ENCODE data around the gene C5orf15. TPM values are rescaled to one million over a fixed set of nuclear protein-coding genes. Genes with fewer than 3 reads are reported as not detected.
"Not testable (repeated sequence)": the region's sequence is repeated elsewhere in the genome, so short reads cannot be mapped to it uniquely, and the experiment has no call there.

C5orf15 gene
- total RNA-seq, 4 donors from 2014 or later, result 12.4 to 92.6 (median 36.2) TPM

DNA sequence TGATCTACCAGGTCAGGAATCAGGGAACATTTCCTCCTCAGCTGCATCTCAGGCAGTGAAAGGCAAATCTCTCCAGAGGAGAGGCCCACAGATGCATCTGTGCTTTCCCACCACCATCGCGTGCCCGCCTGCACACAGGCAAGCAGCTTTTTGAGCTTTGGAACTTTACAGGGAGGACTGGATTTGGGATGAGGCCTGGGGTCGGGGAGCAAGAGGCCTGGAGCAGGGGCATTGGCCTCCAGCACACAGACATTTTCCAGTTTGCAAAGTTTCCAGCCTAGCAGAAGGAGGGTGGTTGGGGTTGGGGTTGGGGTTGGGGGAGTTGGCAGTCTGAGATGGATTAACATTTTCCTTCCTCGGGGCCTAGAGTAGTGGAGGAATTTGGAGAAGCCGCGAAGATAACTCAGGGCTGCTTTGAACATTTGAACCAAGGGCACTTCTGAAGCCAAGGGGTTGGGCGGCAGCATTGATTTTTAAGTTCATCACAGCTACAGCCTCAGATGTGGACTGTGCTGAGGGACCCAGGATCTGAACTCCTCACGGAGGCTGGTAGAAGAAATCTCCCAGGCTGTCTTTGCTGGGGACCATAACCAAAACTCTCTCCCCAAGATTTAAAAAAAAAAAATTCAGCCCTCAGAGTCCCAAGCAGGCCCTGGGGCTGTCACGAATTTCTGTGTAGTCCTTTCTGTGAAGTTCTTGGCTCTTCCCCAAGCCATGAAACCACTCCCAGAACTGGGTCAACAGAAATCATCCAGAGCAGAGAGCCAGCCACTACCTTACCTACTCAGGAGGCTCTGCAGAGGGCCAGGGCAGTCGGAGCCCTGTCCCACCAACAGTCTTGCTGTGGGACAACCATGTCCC is 25.6 kb downstream of the C5orf15 start:
- Histone ChIP-seq H3K27ac (no peak overlapping the region), H3K4me3 (no peak overlapping the region), H3K9me3 (no peaks in the 10 kb centered on the region), H3K4me1 (peaks cover 0 to 20% (median 0%) of the 10 kb centered on the region in 4 donors), H3K36me3 (no peaks in the 10 kb centered on the region), H3K27me3 (no peaks in the 10 kb centered on the region)
- DNase-seq, result no peak
- no peak for TF ChIP-seq POLR2A (IDR thresholded peaks at IDR 0.05)
- TF ChIP-seq, protein P1, sequence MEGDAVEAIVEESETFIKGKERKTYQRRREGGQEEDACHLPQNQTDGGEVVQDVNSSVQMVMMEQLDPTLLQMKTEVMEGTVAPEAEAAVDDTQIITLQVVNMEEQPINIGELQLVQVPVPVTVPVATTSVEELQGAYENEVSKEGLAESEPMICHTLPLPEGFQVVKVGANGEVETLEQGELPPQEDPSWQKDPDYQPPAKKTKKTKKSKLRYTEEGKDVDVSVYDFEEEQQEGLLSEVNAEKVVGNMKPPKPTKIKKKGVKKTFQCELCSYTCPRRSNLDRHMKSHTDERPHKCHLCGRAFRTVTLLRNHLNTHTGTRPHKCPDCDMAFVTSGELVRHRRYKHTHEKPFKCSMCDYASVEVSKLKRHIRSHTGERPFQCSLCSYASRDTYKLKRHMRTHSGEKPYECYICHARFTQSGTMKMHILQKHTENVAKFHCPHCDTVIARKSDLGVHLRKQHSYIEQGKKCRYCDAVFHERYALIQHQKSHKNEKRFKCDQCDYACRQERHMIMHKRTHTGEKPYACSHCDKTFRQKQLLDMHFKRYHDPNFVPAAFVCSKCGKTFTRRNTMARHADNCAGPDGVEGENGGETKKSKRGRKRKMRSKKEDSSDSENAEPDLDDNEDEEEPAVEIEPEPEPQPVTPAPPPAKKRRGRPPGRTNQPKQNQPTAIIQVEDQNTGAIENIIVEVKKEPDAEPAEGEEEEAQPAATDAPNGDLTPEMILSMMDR (IDR thresholded peaks at IDR 0.05), result no peak

DNA sequence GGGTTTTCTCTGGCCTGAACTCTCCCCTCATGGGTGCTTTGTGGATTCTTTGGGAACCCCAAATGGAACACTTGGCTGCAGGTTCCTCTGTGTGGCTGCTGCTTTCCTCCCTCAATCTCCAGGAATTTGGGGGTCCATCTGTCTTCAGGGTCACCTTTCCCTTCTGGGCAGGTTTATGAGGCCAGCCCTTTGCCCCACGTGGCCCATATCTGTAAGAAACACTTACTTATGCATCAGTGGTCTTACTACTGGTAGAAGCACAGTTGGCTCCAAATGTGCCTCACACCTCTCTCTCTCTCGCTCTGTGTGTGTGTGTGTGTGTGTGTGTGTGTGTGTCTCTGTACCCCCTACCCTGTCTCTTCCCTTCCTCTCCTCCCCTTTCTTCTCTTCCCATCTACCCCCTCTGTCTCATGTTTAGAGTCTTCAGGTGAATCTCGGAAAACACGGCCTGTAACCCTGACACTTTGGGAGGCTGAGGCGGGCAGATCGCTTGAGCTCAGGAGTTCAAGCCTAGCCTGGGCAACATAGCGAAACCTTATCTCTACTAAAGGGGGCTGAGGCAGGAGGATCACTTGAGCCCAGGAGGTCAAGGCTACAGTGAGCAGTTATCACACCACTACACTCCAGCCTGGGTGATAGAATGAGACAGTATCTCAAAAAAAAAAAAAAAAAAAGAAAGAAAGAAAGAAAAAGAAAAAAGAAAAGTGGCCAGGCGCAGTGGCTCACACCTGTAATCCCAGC is 26.8 kb downstream of the C5orf15 start:
- H3K27me3 ChIP-seq, result no peaks in the 10 kb centered on the region
- peak in 1 of 3 donors; percentile 6 for DNase-seq
- TF ChIP-seq, protein P1 (IDR thresholded peaks at IDR 0.05), result no peak
- no peak for TF ChIP-seq POLR2A (IDR thresholded peaks at IDR 0.05)

DNA sequence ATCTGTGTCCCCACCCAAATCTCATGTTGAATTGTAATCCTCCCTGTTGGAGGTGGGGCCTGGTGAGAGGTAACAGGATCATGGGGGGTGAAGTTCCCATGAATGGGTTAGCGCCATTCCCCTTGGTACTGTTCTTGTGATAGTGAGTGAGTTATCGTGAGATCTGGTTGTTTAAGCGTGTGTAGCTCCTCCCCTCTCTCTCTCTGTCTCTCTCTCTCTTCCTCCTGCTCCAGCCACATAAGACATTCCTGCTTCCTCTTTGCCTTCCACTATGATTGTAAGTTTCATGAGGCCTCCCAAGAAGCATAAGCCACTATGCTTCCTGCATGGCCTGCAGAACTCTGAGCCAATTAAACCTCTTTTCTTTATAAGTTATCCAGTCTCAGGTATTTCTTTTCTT is 28.8 kb downstream of the C5orf15 start:
- H3K27ac ChIP-seq, result no peak overlapping the region
- peaks cover 0 to 23% (median 2%) of the 10 kb centered on the region in 4 donors for H3K4me1 ChIP-seq
- TF ChIP-seq POLR2A (IDR thresholded peaks at IDR 0.05), result no peak
- TF ChIP-seq, protein P1 (IDR thresholded peaks at IDR 0.05), result no peak

More for the DNA sequence above, 26.8 kb downstream of the C5orf15 start:
- Histone ChIP-seq H3K4me1 (peaks cover 0 to 23% (median 0%) of the 10 kb centered on the region in 4 donors), H3K36me3 (no peaks in the 10 kb centered on the region), H3K4me3 (no peak overlapping the region), H3K9me3 (no peaks in the 10 kb centered on the region), H3K27ac (no peak overlapping the region)

DNA sequence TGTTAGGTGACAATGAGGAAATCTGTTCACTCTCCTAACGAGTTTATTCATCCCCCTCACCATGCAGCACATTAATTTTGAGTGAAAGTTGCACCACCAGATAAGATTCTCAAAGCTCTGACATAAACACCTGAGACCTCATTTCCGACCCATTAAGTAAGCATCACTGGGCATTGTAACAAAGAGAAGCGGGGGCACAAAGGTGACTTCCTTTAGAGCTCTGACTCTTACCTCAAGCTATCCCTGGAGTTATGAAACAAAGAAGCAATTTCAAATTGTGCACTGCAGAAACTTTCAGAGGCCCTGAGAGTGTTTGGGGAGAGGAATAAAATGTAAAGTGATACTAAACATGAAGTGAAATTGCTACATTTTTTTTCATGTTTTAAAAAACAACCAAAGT is 29.5 kb downstream of the C5orf15 start:
- Histone ChIP-seq H3K36me3 (no peaks in the 10 kb centered on the region), H3K27ac (peak overlapping the region in 1 of 4 donors; percentile 2), H3K4me3 (no peak overlapping the region), H3K9me3 (no peaks in the 10 kb centered on the region), H3K4me1 (peaks cover 0 to 19% (median 4%) of the 10 kb centered on the region in 4 donors), H3K27me3 (no peaks in the 10 kb centered on the region)
- no peak for TF ChIP-seq POLR2A (IDR thresholded peaks at IDR 0.05)
- TF ChIP-seq, protein P1 (IDR thresholded peaks at IDR 0.05), result no peak
- no peak for DNase-seq

More for the DNA sequence above, 28.8 kb downstream of the C5orf15 start:
- Histone ChIP-seq H3K9me3 (no peaks in the 10 kb centered on the region), H3K4me3 (no peak overlapping the region), H3K27me3 (no peaks in the 10 kb centered on the region), H3K36me3 (no peaks in the 10 kb centered on the region)
- no peak for DNase-seq

DNA sequence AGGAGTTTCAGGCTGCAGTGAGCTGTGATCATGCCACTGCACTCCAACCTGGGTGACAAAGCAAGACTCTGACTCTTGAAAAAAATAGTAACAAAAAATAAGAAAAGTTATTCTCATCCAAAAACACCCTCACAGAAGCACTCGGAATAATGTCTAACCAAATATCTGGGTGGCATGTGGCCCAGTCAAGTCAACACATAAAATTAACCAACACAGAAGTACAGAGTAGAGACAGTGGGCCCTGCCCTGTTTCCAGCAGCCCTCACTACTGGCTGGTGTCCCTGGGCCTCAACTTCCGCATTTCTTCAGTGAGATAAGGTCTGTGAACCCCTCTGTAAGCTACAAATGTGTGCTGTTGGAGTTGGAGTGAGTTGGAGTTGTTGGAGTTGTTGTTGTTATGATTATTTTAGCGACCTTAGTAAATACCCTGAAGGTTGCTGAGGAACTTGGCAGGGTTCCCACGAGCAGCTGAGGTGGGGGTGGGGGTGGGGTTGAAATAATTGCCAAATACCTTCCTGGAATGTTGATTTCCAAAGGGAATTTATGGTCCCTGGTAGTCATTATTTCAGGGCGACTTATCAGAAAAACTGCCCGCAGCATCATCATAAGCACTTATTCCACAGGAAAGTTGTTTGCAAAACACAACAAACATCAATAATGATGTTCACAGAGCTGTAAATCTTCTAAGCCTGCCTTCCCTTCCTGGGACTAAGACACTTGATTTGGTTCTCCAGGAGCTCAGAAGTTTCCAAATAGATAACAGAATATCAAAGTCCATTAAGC is 30.2 kb downstream of the C5orf15 start:
- no peak for DNase-seq
- TF ChIP-seq POLR2A (IDR thresholded peaks at IDR 0.05), result no peak
- TF ChIP-seq, protein P1 (IDR thresholded peaks at IDR 0.05), result no peak
- Histone ChIP-seq H3K4me3 (no peak overlapping the region), H3K9me3 (no peaks in the 10 kb centered on the region), H3K27me3 (no peaks in the 10 kb centered on the region), H3K27ac (peak overlapping the region in 2 of 4 donors; percentile 19 to 53), H3K36me3 (no peaks in the 10 kb centered on the region), H3K4me1 (peaks cover 0 to 13% (median 8%) of the 10 kb centered on the region in 4 donors)

DNA sequence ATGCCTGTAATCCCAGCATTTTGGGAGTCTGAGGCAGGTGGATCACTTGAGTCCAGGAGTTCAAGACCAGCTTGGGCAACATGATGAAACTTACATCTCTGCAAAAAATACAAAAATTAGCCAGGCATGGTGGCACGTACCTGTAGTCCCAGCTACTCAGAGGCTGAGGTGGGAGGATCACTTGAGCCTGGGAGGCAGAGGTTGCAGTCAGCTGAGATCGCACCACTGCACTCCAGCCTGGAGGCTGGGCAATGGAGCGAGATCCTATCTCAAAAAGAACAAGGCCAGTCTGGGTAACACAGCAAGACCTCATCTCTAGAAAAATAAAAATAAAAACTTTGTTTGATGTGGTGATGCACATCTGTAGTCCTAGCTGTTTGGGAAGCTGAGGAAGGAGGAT is 30.8 kb downstream of the C5orf15 start:
- peak overlapping the region in 1 of 4 donors; percentile 19 for H3K27ac ChIP-seq
- H3K9me3 ChIP-seq, result not testable (repeated sequence)

More for the DNA sequence above, 30.8 kb downstream of the C5orf15 start:
- peaks cover 0 to 13% (median 8%) of the 10 kb centered on the region in 4 donors for H3K4me1 ChIP-seq
- not testable (repeated sequence) for DNase-seq, H3K27me3 ChIP-seq, H3K4me3 ChIP-seq, H3K36me3 ChIP-seq
